ENCODE measurements around the gene PEX5L.

Gene PEX5L

DNA sequence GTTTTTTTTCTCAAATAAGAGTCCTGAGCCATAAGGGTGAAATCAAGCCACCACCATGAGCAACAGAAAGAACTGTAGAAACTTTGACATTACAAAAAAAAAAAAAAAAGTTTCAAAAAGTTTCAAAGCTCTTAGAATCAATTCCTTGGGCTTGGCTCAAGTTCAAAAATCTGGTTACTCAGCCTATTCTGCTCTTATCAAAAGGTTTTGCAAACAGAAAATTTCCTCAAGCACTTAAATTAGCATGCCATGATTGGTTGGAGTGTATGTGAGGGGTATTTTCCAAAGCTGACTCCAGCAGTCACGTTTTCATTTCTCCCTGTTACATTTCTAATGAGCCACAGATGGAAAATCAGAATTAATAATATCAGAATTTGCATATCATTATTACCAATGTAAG lies 12.1 kb upstream of the PEX5L start:
- no peak overlapping the region for H3K27ac ChIP-seq
- TF ChIP-seq CTCF (conservative IDR thresholded peaks at IDR 0.05): no peak

DNA sequence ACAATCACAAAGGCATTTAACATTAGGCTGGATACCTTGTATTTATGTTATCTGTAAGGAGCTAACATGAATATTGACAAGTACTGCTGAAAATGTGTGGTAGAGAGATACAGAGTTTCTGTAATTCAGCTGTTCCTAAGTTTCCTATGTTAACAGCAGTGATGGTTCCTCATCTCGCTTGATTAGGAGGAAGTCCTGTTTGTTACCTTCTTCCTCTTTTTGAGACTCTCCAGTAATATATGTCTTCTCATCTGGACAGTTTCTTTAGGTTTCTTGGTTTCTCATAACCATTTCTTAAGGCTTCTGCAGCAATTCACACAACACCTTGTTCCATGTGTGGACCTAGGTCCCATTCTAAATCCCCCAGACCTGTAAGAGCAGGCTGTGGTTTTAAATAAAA lies 11.4 kb upstream of the PEX5L start:
- no peak for TF ChIP-seq CTCF (conservative IDR thresholded peaks at IDR 0.05)
- H3K27ac ChIP-seq: no peak overlapping the region

- no peak for TF ChIP-seq CTCF (conservative IDR thresholded peaks at IDR 0.05)
- H3K27ac ChIP-seq: no peak overlapping the region
These were observed 4.2 kb upstream of the PEX5L start for GRCh38 chr3:180040966-180041365.

DNA sequence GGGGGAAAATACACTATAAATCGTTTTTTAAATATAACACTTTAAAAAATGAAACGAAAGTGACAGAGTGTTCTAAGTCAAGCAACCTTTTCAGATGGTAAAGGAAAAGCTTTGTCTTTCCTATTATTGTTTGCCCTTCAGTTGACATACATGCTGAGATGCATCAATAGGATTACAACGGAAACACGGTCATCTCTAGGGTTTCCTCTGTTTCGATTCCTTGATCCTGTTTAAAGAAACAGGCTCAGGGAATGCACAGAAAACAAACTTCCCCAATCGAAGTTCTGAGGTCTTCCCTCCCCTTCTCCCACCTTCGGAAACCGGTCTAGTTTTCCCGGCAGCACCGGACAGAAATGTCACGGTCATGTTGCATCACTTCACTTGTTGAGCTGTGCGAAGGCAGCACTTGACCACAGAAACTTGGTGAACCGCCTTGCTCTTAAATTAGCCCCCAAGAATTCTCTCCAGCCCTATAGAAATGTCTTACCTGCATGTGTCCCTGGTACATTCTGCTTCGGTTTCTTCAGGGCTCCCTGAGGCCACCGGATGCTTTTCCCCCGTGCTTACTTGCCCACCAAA lies 556 bp downstream of the PEX5L start:
- no peak for TF ChIP-seq CTCF (conservative IDR thresholded peaks at IDR 0.05)
- no peak overlapping the region for H3K27ac ChIP-seq

GRCh38 chr3:180026997-180027396 lies 9.7 kb downstream of the PEX5L start:
- TF ChIP-seq CTCF (conservative IDR thresholded peaks at IDR 0.05): no peak
- no peak overlapping the region for H3K27ac ChIP-seq

GRCh38 chr3:180018543-180018942 lies 18.2 kb downstream of the PEX5L start:
- H3K27ac ChIP-seq: no peak overlapping the region
- no peak for TF ChIP-seq CTCF (conservative IDR thresholded peaks at IDR 0.05)

DNA sequence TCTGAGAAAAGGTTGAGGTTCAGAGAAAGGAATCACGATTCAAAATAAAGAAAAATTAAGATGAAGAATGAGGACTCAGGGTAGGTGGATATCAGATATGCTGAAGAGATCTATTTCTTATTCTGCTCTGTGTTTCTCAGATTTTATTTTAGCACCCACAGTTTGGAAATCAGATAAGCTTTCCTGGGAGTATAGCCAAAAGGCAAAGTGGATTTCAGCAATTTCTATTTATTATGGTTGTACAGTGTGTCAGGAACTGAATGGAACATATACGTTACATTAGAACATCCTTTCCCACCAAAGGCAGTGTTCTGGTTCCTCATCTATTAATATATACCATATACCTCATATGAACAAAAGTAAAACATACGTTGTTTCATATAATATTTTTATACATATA lies 18.9 kb downstream of the PEX5L start:
- H3K27ac ChIP-seq: no peak overlapping the region
- TF ChIP-seq CTCF (conservative IDR thresholded peaks at IDR 0.05): no peak
